ENCODE results near the gene ZC3H12A.

The ZC3H12A gene

GRCh38 chr1:37483785-37484184 lies 9.4 kb downstream of the ZC3H12A start:
- DNase-seq (ENCODE audit: low read depth in 1 of 2, low spot score in 1 of 2) = no peak
- no peak for TF ChIP-seq POLR2AphosphoS5 (IDR thresholded peaks at IDR 0.05; ENCODE audit: low read depth)
- no peak for TF ChIP-seq SPI1 (IDR thresholded peaks at IDR 0.05; ENCODE audit: borderline replicate concordance, low read depth)
- no peak for TF ChIP-seq CTCF (IDR thresholded peaks at IDR 0.05; ENCODE audit: insufficient read depth, low read length)
- no peak for TF ChIP-seq REST (IDR thresholded peaks at IDR 0.05; ENCODE audit: insufficient replicate concordance, low read depth)
- no peak for TF ChIP-seq GABPA (IDR thresholded peaks at IDR 0.05; ENCODE audit: low read depth)
- Histone ChIP-seq H3K27ac (replicated peaks) (no peak overlapping the region), H3K27me3 (ENCODE audit: insufficient read depth, poor library complexity, severe bottlenecking) (no peaks in the 10 kb centered on the region), H3K4me3 (replicated peaks; ENCODE audit: insufficient read depth, low read length) (no peak overlapping the region)

- peak overlapping the region; percentile 12; the same call in 1 of the 2 replicates for H3K27ac ChIP-seq (replicated peaks)
Observed at GRCh38 chr1:37484325-37485051, 10.1 kb downstream of the ZC3H12A start.

More at GRCh38 chr1:37484325-37485051, 10.1 kb downstream of the ZC3H12A start:
- Histone ChIP-seq H3K27me3 (ENCODE audit: insufficient read depth, poor library complexity, severe bottlenecking) (no peaks in the 10 kb centered on the region), H3K4me3 (replicated peaks; ENCODE audit: insufficient read depth, low read length) (no peak overlapping the region)
- no peak for TF ChIP-seq CTCF (IDR thresholded peaks at IDR 0.05; ENCODE audit: insufficient read depth, low read length)
- no peak for TF ChIP-seq SPI1 (IDR thresholded peaks at IDR 0.05; ENCODE audit: borderline replicate concordance, low read depth)
- TF ChIP-seq POLR2AphosphoS5 (IDR thresholded peaks at IDR 0.05; ENCODE audit: low read depth) = no peak
- no peak for TF ChIP-seq REST (IDR thresholded peaks at IDR 0.05; ENCODE audit: insufficient replicate concordance, low read depth)
- no peak for TF ChIP-seq GABPA (IDR thresholded peaks at IDR 0.05; ENCODE audit: low read depth)
- DNase-seq (ENCODE audit: low read depth in 1 of 2, low spot score in 1 of 2) = no peak
